Ovary (tissue), 9 donors: Measurements from ENCODE around the gene TTC9B. TPM values are rescaled to one million over a fixed set of nuclear protein-coding genes. Genes with fewer than 3 reads are reported as not detected.

Experiments
- DNase-seq, 5 donors: peaks; one replicate each; pipeline ENCODE4 v3.0.0-alpha.2; 2019 to 2020
- H3K27ac ChIP-seq, 2 donors: fragments of 200-600 bp; one replicate each; pipeline versions ENCODE4 v1.5.1 to v1.8.0; 2019 to 2022
- H3K27me3 ChIP-seq: fragments of 200-600 bp; one replicate; pipeline ENCODE4 v1.8.0; 2022
- H3K36me3 ChIP-seq: fragments of 200-600 bp; sonication (generic); one replicate; pipeline ENCODE4 v1.5.1; 2019
- H3K4me1 ChIP-seq: one replicate; pipeline ENCODE4 v1.8.1; 2013; ENCODE audit warnings: mild to moderate bottlenecking, moderate library complexity; ENCODE audit not compliant: insufficient read depth
- H3K4me3 ChIP-seq: fragments of 200-600 bp; sonication (generic); one replicate; pipeline ENCODE4 v1.5.1; 2017
- H3K9me3 ChIP-seq, 2 donors: fragments of 200-600 bp in 1 of 2; sonication (generic) in 1 of 2; one replicate each; pipeline versions ENCODE4 v1.5.1 to v1.8.1; 2013 to 2019; ENCODE audit warnings: mild to moderate bottlenecking in 1 of 2, moderate library complexity in 1 of 2
- EP300 ChIP-seq: sonication (generic); formaldehyde crosslinking; IDR thresholded peaks from one replicate; pipeline ENCODE4 v1.6.1; 2017; ENCODE audit warnings: antibody characterized with exemption
- POLR2A ChIP-seq: fragments of 450-650 bp; IDR thresholded peaks from one replicate; pipeline ENCODE4 v1.6.1; 2017; ENCODE audit warnings: antibody characterized with exemption, mild to moderate bottlenecking, moderate library complexity
- WGBS, 3 donors: extraction: QIAGEN DNeasy Blood & Tissue Kit in 1 of 3; methylation state at CpG; one replicate each; pipeline versions ENCODE4 v1.1.5 to v1.1.7; 2013 to 2017; 5-methylcytosine and 5-hydroxymethylcytosine counted together
- intact Hi-C, 4 donors: fragments of 100-400 bp; cut with DNase I; formaldehyde crosslinking; loops; one replicate each; pipeline versions ENCODE4 v1.11.0 to v1.15.1; 2022 to 2023
- polyA plus RNA-seq, 2 donors: library from polyadenylated mRNA; stranded (reverse); fragments of 200-250 nt in 1 of 2; fragments of 350-450 nt in 1 of 2; fragmentation: Illumina TruSeq in 1 of 2; extraction: RNeasy Lipid Tissue Mini Kit (QIAGEN cat#74804) in 1 of 2; gene quantifications; one replicate each; pipeline ENCODE4 v1.2.3, GENCODE V29; 2013 to 2014
- total RNA-seq, 7 donors: library from RNA; depleted of rRNA in 2 of 7; stranded (reverse); fragments of >200 nt in 2 of 7; fragmentation: NEBNext Ultra II Directional in 3 of 7; extraction: Animal tissue kit (Norgen Biotek cat#: 25700) in 3 of 7; gene quantifications; one replicate each; pipeline versions ENCODE4 v1.1.0 to v1.2.4, GENCODE V29; 2016 to 2023
- TF ChIP-seq, protein P1 (sequence below), 3 donors: fragments of 450-650 bp in 2 of 3; fragments of 200-600 bp in 1 of 3; IDR thresholded peaks; one replicate each; pipeline versions ENCODE4 v1.5.1 to v1.8.0; 2016 to 2022; ENCODE audit warnings: antibody characterized with exemption in 3 of 3, mild to moderate bottlenecking in 1 of 3
- donor health status: DM: no; HTN: no; CAD: no; lungs with moderate emphysema.
- donor health status: DM: no; HTN: no; CAD: no.
- donor health status: Bipolar disorder and iron deficiency.
- donor health status: DM: yes; HTN: yes; CAD: no.
- donor health status: DM: no; HTN: no; CAD: no.
- donor health status: DM: yes; HTN: yes; CAD: no.

TTC9B gene
- total and polyA plus RNA-seq, 9 donors, result not detected

DNA sequence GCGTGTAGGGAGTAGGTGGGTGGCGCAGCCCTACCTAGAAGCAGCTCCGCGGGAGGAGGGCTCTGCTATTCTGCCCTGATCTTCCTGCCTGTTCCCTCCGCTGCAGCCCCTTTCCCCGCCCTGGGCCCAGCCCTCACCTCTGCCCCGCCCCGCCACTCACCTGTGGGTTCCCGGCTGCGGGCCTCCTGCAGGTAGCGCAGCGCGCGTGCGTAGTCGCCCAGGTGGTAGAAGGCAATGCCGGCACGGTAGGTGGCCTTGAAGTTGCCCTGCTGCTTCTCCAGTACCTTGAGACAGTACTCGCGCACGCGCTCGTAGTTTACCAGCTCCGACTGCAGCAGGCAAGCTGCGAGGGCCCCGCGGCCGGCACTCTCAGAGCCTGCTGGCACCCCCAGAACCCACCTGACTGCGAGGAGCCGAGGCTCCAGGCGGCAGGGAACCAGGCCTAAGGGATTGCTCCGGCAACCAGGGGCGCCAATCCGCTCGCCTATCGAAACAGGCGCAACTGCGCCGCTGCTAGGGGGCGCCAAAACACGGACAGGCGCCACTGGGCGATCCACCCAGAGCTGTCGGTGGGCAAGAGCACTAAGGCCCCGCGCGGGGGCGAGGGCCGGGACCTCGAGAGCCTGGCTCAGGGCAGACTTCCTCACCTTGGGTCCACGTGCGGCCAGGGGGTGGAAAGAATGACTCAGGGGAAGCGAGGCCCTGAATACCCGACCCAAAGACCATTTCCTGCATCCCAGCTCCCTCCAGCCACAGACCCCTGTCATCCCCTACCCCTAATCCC lies 965 bp downstream of the TTC9B start:
- H3K36me3 ChIP-seq, result no peaks in the 10 kb centered on the region
- no peak overlapping the region for H3K4me3 ChIP-seq
- H3K4me1 ChIP-seq, result no peaks in the 10 kb centered on the region
- H3K9me3 ChIP-seq, result no peaks in the 10 kb centered on the region
- no peak for TF ChIP-seq EP300
- TF ChIP-seq, protein P1, sequence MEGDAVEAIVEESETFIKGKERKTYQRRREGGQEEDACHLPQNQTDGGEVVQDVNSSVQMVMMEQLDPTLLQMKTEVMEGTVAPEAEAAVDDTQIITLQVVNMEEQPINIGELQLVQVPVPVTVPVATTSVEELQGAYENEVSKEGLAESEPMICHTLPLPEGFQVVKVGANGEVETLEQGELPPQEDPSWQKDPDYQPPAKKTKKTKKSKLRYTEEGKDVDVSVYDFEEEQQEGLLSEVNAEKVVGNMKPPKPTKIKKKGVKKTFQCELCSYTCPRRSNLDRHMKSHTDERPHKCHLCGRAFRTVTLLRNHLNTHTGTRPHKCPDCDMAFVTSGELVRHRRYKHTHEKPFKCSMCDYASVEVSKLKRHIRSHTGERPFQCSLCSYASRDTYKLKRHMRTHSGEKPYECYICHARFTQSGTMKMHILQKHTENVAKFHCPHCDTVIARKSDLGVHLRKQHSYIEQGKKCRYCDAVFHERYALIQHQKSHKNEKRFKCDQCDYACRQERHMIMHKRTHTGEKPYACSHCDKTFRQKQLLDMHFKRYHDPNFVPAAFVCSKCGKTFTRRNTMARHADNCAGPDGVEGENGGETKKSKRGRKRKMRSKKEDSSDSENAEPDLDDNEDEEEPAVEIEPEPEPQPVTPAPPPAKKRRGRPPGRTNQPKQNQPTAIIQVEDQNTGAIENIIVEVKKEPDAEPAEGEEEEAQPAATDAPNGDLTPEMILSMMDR (IDR thresholded peaks at IDR 0.05), result no peak
- no peak for TF ChIP-seq POLR2A
- 7 to 9% (median 7%) methylated on average over 41 to 54 of the region's 54 CpGs for WGBS, 3 donors
- H3K27ac ChIP-seq, result no peak overlapping the region
- intact Hi-C loops, result loop anchor here in 3 of 4 donors (10.0 kb wide), 2 partner anchors 72 to 672 kb away; partner anchors contain the start of gene EID2 (in 1 of the 3)
- peaks cover 5% of the 10 kb centered on the region for H3K27me3 ChIP-seq
- DNase-seq, result no peak

DNA sequence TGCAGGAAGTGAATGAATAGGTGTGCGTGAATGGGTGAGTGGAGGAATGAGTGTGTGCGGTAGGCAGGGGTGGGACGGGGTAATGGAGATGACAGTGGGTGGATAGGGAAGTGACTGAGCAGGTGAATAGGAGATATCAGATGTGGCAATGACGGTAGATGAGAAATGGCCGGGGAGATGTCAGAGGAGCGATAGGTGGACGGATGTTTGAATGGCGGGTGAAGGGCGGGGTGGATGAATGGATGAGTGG lies 1.5 kb downstream of the TTC9B start:
- intact Hi-C loops, result loop anchor here in 3 of 4 donors (10.0 kb wide), 2 partner anchors 72 to 672 kb away; partner anchors contain the start of gene EID2 (in 1 of the 3)
- peaks cover 5% of the 10 kb centered on the region for H3K27me3 ChIP-seq

DNA sequence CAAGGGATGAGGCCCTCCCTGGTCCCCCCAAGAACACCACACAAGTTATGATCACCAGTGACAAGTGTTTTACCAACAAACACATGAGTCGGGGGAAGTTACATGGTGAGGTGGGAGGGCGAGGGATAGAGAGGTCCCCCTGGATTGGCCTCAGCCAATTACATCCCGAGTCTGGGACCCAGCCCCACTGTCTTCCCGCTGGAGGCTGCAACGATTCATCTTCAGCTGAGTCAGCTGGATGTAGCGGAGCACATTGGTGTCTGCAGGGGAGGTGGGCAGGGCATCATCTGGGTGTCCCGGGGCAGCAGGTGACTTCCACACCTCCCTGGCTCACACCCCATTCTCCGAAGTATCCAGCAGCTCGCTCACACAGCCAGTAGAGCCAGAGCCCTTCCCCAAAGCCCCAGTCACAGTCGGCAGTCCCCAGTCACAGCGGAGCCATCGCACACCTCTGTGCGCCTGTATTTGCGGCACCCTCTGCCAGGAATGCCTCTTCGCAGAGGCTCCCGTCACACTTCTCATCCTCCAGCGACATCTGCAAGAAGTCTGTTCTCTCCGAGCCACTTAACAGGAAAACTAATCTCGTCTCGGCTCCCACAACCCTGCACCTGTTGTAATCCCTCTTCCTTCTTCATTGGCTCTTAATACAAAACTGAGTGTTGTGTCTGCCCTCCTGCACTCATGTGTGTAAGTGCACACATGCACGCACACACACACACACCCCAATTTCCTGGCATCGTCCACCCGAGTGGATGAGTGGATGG lies 2.0 kb downstream of the TTC9B start:
- DNase-seq, result no peak
- TF ChIP-seq, protein P1 (IDR thresholded peaks at IDR 0.05), result no peak
- TF ChIP-seq EP300, result no peak
- no peak for TF ChIP-seq POLR2A
- no peaks in the 10 kb centered on the region for H3K9me3 ChIP-seq
- peaks cover 5% of the 10 kb centered on the region for H3K27me3 ChIP-seq
- no peaks in the 10 kb centered on the region for H3K36me3 ChIP-seq
- no peak overlapping the region for H3K4me3 ChIP-seq
- no peaks in the 10 kb centered on the region for H3K4me1 ChIP-seq
- H3K27ac ChIP-seq, result no peak overlapping the region
- intact Hi-C loops, result loop anchor here in 3 of 4 donors (10.0 kb wide), 2 partner anchors 71 to 671 kb away; partner anchors contain the start of gene EID2 (in 1 of the 3)
- WGBS, 3 donors, result 32 to 42% (median 41%) methylated on average over 23 of the region's 23 CpGs

More for the DNA sequence above, 1.5 kb downstream of the TTC9B start:
- H3K4me3 ChIP-seq, result no peak overlapping the region
- H3K9me3 ChIP-seq, result no peaks in the 10 kb centered on the region
- TF ChIP-seq, protein P1 (IDR thresholded peaks at IDR 0.05), result no peak
- no peak for TF ChIP-seq EP300
- no peak for TF ChIP-seq POLR2A
- DNase-seq, result no peak
- H3K36me3 ChIP-seq, result no peaks in the 10 kb centered on the region
- H3K27ac ChIP-seq, result no peak overlapping the region
- H3K4me1 ChIP-seq, result no peaks in the 10 kb centered on the region
- 20 to 29% (median 23%) methylated on average over 9 of the region's 9 CpGs for WGBS, 3 donors

DNA sequence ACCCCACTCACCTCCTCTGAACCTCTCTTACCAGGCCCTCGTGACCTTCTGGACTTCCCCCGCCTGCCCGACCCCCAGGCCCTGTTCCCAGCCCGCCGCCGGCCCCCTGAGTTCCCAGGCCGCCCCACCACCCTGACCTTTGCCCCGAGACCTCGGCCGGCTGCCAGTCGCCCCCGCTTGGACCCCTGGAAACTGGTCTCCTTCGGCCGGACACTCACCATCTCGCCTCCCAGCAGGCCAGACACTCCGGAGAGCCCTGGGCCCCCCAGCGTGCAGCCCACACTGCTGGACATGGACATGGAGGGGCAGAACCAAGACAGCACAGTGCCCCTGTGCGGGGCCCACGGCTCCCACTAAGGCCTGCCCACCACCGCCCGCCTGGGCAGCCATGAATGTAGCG lies 3.2 kb downstream of the TTC9B start:
- intact Hi-C loops, result loop anchor here in 3 of 4 donors (10.0 kb wide), 2 partner anchors 70 to 670 kb away; partner anchors contain the start of gene EID2 (in 1 of the 3)

More for the DNA sequence above, 3.2 kb downstream of the TTC9B start:
- Histone ChIP-seq H3K36me3 (peaks cover 1% of the 10 kb centered on the region), H3K4me1 (no peaks in the 10 kb centered on the region), H3K4me3 (no peak overlapping the region), H3K27ac (no peak overlapping the region), H3K27me3 (peaks cover 5% of the 10 kb centered on the region), H3K9me3 (no peaks in the 10 kb centered on the region)
- DNase-seq, result no peak
- 71 to 81% (median 77%) methylated on average over 21 to 22 of the region's 22 CpGs for WGBS, 3 donors
- TF ChIP-seq POLR2A (no peak), EP300 (no peak)
- TF ChIP-seq, protein P1 (IDR thresholded peaks at IDR 0.05), result no peak
